Liver (tissue), 9 donors: Measurements from ENCODE around the gene TIRAP. TPM values are rescaled to one million over a fixed set of nuclear protein-coding genes. Genes with fewer than 3 reads are reported as not detected.

Experiments
- DNase-seq: peaks from one replicate; pipeline ENCODE4 v3.0.0-alpha.2; 2017; ENCODE audit warnings: low spot score
- H3K27ac ChIP-seq, 2 donors: one replicate each; pipeline ENCODE4 v1.7.0; 2013; ENCODE audit warnings: inconsistent platforms in 2 of 2, low read length in 2 of 2, control low read depth in 1 of 2, low read depth in 1 of 2, mild to moderate bottlenecking in 1 of 2
- H3K27me3 ChIP-seq, 4 donors: one replicate each; pipeline versions ENCODE4 v1.6.1 to v1.7.0; 2013; ENCODE audit warnings: low read length in 3 of 4, inconsistent platforms in 1 of 4, mild to moderate bottlenecking in 1 of 4, moderate library complexity in 1 of 4; ENCODE audit not compliant: control insufficient read depth in 4 of 4, insufficient read depth in 4 of 4
- H3K36me3 ChIP-seq, 4 donors: one replicate each; pipeline versions ENCODE4 v1.6.1 to v1.7.0; 2013; ENCODE audit warnings: low read length in 3 of 4, mild to moderate bottlenecking in 3 of 4, low read depth in 1 of 4, moderate library complexity in 1 of 4; ENCODE audit not compliant: control insufficient read depth in 4 of 4, insufficient read depth in 3 of 4
- H3K4me1 ChIP-seq, 4 donors: one replicate each; pipeline versions ENCODE4 v1.6.1 to v1.7.0; 2013; ENCODE audit warnings: low read length in 3 of 4, mild to moderate bottlenecking in 3 of 4, moderate library complexity in 1 of 4; ENCODE audit not compliant: control insufficient read depth in 4 of 4, insufficient read depth in 4 of 4
- H3K4me3 ChIP-seq, 3 donors: one replicate each; pipeline versions ENCODE4 v1.6.1 to v1.7.0; 2013; ENCODE audit warnings: low read length in 3 of 3, control low read depth in 1 of 3, low read depth in 1 of 3, mild to moderate bottlenecking in 1 of 3
- H3K9ac ChIP-seq, 2 donors: one replicate each; pipeline ENCODE4 v1.7.0; 2013; ENCODE audit warnings: low read length in 2 of 2, mild to moderate bottlenecking in 2 of 2, moderate library complexity in 2 of 2, control low read depth in 1 of 2, low read depth in 1 of 2
- H3K9me3 ChIP-seq, 4 donors: one replicate each; pipeline versions ENCODE4 v1.6.1 to v1.7.0; 2013; ENCODE audit warnings: low read length in 3 of 4; ENCODE audit not compliant: control insufficient read depth in 4 of 4
- EGR1 ChIP-seq, 2 donors: IDR thresholded peaks; 2 replicates each; pipeline ENCODE4 v1.6.1; 2016 to 2018; ENCODE audit warnings: antibody characterized with exemption in 2 of 2, low read depth in 2 of 2
- FOXA1 ChIP-seq: IDR thresholded peaks from 2 replicates; pipeline ENCODE4 v1.6.1; 2016; ENCODE audit warnings: antibody characterized with exemption
- FOXA2 ChIP-seq: IDR thresholded peaks from 2 replicates; pipeline ENCODE4 v1.6.1; 2016; ENCODE audit warnings: antibody characterized with exemption
- GABPA ChIP-seq, 2 donors: IDR thresholded peaks in 1 of 2; conservative IDR thresholded peaks in 1 of 2; 2 replicates each; pipeline ENCODE4 v1.6.1; 2016; ENCODE audit warnings: antibody characterized with exemption in 2 of 2, mild to moderate bottlenecking in 1 of 2, moderate library complexity in 1 of 2
- HNF4A ChIP-seq, 2 donors: conservative IDR thresholded peaks; 2 replicates each; pipeline ENCODE4 v1.6.1; 2016; ENCODE audit warnings: antibody characterized with exemption in 2 of 2, mild to moderate bottlenecking in 2 of 2
- HNF4G ChIP-seq: IDR thresholded peaks from 2 replicates; pipeline ENCODE4 v1.6.1; 2016; ENCODE audit warnings: antibody characterized with exemption
- JUND ChIP-seq, 2 donors: IDR thresholded peaks; 2 replicates each; pipeline ENCODE4 v1.6.1; 2016; ENCODE audit warnings: antibody characterized with exemption in 2 of 2
- NR2F2 ChIP-seq: IDR thresholded peaks from 2 replicates; pipeline ENCODE4 v1.6.1; 2016; ENCODE audit warnings: antibody characterized with exemption
- RAD21 ChIP-seq, 2 donors: IDR thresholded peaks; 2 replicates each; pipeline ENCODE4 v1.6.1; 2016; ENCODE audit warnings: antibody characterized with exemption in 2 of 2, mild to moderate bottlenecking in 2 of 2
- RXRA ChIP-seq, 2 donors: IDR thresholded peaks; 2 replicates each; pipeline ENCODE4 v1.6.1; 2017 to 2018; ENCODE audit warnings: antibody characterized with exemption in 2 of 2, mild to moderate bottlenecking in 1 of 2
- SP1 ChIP-seq: IDR thresholded peaks from 2 replicates; pipeline ENCODE4 v1.6.1; 2018; ENCODE audit warnings: antibody characterized with exemption, mild to moderate bottlenecking
- TAF1 ChIP-seq: conservative IDR thresholded peaks from 2 replicates; pipeline ENCODE4 v1.6.1; 2016; ENCODE audit warnings: antibody characterized with exemption, mild to moderate bottlenecking
- YY1 ChIP-seq: IDR thresholded peaks from 2 replicates; pipeline ENCODE4 v1.6.1; 2016; ENCODE audit warnings: antibody characterized with exemption, mild to moderate bottlenecking
- WGBS: extraction: QIAGEN DNeasy Blood & Tissue Kit; methylation state at CpG from one replicate; pipeline ENCODE4 v1.1.7; 2013; 5-methylcytosine and 5-hydroxymethylcytosine counted together
- polyA plus RNA-seq, 2 donors: library from polyadenylated mRNA; stranded (reverse) in 1 of 2; unstranded in 1 of 2; fragments of 200-250 nt in 1 of 2; fragments of >200 nt in 1 of 2; fragmentation: Nextera tagmentation in 1 of 2; extraction: Ambion mirVana in 1 of 2; gene quantifications; one replicate each; pipeline versions ENCODE4 v1.2.1 to v1.2.3, GENCODE V29; 2013 to 2015
- total RNA-seq, 2 donors: library from RNA; depleted of rRNA; stranded (reverse); fragments of >200 nt; gene quantifications; one replicate each; pipeline ENCODE4 v1.2.3, GENCODE V29; 2014
- TF ChIP-seq, protein P1 (sequence below): IDR thresholded peaks from 2 replicates; pipeline ENCODE4 v1.6.1; 2016; ENCODE audit warnings: antibody characterized with exemption, mild to moderate bottlenecking
- TF ChIP-seq, protein P2 (sequence below): fragments of 150-350 bp; IDR thresholded peaks from 2 replicates; pipeline ENCODE4 v1.5.1; 2017; ENCODE audit warnings: improper control_type of control experiment, low read depth, low read length; ENCODE audit not compliant: missing input control
- TF ChIP-seq, protein P3 (sequence below): IDR thresholded peaks from 2 replicates; pipeline ENCODE4 v1.6.1; 2016; ENCODE audit warnings: antibody characterized with exemption
- TF ChIP-seq, protein P4 (sequence below): IDR thresholded peaks from 2 replicates; pipeline ENCODE4 v1.6.1; 2016; ENCODE audit warnings: antibody characterized with exemption
- TF ChIP-seq, protein P5 (sequence below): IDR thresholded peaks from 2 replicates; pipeline ENCODE4 v1.6.1; 2016; ENCODE audit warnings: antibody characterized with exemption
- donor health status: healthy.
- donor health status: healthy.
- donor health status: healthy.
- donor health status: healthy.
- donor health status: healthy.

Gene TIRAP
- total and polyA plus RNA-seq, 4 donors = 3.9 to 9.5 (median 6.4) TPM

DNA sequence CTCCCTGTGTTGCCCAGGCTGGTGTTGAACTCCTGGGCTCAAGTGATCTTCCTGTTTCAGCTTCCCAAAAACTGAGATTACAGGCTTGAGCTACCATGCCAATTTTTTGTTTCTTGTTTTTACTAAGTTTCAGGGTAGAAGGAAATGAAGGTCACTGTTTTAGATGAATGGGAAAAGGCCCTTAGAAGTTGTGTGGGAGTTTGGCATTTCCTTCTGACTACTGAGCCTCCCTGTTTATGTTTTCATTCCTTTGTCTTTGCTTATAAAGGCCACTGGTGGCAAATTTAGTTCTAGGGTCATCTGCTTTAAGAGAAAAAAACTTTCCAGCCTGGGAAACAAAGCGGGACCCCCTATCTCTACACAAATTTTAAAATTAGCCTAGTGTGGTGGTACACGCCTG lies 36.3 kb upstream of the TIRAP start:
- no peak for DNase-seq
- H3K4me3 ChIP-seq = no peak overlapping the region
- H3K27ac ChIP-seq = no peak overlapping the region
- no peak overlapping the region for H3K9ac ChIP-seq
- WGBS = 86% methylated on average over 2 of the region's 2 CpGs
- H3K9me3 ChIP-seq = no peaks in the 10 kb centered on the region
- H3K36me3 ChIP-seq = peaks cover 0 to 13% (median 11%) of the 10 kb centered on the region in 4 donors
- H3K4me1 ChIP-seq = peaks cover 0 to 1% (median 0%) of the 10 kb centered on the region in 4 donors
- H3K27me3 ChIP-seq = no peaks in the 10 kb centered on the region
- TF ChIP-seq, protein P1, sequence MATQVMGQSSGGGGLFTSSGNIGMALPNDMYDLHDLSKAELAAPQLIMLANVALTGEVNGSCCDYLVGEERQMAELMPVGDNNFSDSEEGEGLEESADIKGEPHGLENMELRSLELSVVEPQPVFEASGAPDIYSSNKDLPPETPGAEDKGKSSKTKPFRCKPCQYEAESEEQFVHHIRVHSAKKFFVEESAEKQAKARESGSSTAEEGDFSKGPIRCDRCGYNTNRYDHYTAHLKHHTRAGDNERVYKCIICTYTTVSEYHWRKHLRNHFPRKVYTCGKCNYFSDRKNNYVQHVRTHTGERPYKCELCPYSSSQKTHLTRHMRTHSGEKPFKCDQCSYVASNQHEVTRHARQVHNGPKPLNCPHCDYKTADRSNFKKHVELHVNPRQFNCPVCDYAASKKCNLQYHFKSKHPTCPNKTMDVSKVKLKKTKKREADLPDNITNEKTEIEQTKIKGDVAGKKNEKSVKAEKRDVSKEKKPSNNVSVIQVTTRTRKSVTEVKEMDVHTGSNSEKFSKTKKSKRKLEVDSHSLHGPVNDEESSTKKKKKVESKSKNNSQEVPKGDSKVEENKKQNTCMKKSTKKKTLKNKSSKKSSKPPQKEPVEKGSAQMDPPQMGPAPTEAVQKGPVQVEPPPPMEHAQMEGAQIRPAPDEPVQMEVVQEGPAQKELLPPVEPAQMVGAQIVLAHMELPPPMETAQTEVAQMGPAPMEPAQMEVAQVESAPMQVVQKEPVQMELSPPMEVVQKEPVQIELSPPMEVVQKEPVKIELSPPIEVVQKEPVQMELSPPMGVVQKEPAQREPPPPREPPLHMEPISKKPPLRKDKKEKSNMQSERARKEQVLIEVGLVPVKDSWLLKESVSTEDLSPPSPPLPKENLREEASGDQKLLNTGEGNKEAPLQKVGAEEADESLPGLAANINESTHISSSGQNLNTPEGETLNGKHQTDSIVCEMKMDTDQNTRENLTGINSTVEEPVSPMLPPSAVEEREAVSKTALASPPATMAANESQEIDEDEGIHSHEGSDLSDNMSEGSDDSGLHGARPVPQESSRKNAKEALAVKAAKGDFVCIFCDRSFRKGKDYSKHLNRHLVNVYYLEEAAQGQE = no peak
- no peak for TF ChIP-seq FOXA1
- TF ChIP-seq, protein P2, sequence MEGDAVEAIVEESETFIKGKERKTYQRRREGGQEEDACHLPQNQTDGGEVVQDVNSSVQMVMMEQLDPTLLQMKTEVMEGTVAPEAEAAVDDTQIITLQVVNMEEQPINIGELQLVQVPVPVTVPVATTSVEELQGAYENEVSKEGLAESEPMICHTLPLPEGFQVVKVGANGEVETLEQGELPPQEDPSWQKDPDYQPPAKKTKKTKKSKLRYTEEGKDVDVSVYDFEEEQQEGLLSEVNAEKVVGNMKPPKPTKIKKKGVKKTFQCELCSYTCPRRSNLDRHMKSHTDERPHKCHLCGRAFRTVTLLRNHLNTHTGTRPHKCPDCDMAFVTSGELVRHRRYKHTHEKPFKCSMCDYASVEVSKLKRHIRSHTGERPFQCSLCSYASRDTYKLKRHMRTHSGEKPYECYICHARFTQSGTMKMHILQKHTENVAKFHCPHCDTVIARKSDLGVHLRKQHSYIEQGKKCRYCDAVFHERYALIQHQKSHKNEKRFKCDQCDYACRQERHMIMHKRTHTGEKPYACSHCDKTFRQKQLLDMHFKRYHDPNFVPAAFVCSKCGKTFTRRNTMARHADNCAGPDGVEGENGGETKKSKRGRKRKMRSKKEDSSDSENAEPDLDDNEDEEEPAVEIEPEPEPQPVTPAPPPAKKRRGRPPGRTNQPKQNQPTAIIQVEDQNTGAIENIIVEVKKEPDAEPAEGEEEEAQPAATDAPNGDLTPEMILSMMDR = no peak
- TF ChIP-seq NR2F2 = no peak
- TF ChIP-seq, protein P3, sequence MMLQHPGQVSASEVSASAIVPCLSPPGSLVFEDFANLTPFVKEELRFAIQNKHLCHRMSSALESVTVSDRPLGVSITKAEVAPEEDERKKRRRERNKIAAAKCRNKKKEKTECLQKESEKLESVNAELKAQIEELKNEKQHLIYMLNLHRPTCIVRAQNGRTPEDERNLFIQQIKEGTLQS = no peak
- TF ChIP-seq GABPA (IDR thresholded peaks at IDR 0.05 in 1 of 2, conservative IDR thresholded peaks at IDR 0.05 in 1 of 2) = no peak
- TF ChIP-seq TAF1 = no peak
- no peak for TF ChIP-seq JUND (IDR thresholded peaks at IDR 0.05)
- TF ChIP-seq YY1 = no peak
- TF ChIP-seq SP1 = no peak
- TF ChIP-seq HNF4G = no peak
- TF ChIP-seq RXRA (IDR thresholded peaks at IDR 0.05) = no peak
- TF ChIP-seq, protein P4, sequence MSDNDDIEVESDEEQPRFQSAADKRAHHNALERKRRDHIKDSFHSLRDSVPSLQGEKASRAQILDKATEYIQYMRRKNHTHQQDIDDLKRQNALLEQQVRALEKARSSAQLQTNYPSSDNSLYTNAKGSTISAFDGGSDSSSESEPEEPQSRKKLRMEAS = no peak
- no peak for TF ChIP-seq EGR1 (IDR thresholded peaks at IDR 0.05; ENCODE audit: low read depth in 2 of 2)
- no peak for TF ChIP-seq HNF4A (conservative IDR thresholded peaks at IDR 0.05)
- no peak for TF ChIP-seq FOXA2
- TF ChIP-seq, protein P5, sequence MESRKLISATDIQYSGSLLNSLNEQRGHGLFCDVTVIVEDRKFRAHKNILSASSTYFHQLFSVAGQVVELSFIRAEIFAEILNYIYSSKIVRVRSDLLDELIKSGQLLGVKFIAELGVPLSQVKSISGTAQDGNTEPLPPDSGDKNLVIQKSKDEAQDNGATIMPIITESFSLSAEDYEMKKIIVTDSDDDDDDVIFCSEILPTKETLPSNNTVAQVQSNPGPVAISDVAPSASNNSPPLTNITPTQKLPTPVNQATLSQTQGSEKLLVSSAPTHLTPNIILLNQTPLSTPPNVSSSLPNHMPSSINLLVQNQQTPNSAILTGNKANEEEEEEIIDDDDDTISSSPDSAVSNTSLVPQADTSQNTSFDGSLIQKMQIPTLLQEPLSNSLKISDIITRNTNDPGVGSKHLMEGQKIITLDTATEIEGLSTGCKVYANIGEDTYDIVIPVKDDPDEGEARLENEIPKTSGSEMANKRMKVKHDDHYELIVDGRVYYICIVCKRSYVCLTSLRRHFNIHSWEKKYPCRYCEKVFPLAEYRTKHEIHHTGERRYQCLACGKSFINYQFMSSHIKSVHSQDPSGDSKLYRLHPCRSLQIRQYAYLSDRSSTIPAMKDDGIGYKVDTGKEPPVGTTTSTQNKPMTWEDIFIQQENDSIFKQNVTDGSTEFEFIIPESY = no peak
- no peak for TF ChIP-seq RAD21 (IDR thresholded peaks at IDR 0.05)
